Ectodermal cell (in vitro differentiated cells): Measurements from ENCODE around the gene RFX7.

Experiments
- H3K27ac ChIP-seq: 2 replicates; pipeline ENCODE4 v1.7.0; 2013; ENCODE audit warnings: mild to moderate bottlenecking, low read depth, low read length; ENCODE audit not compliant: insufficient read depth, poor library complexity, severe bottlenecking
- H3K27me3 ChIP-seq: 2 replicates; pipeline ENCODE4 v1.7.0; 2013; ENCODE audit warnings: mild to moderate bottlenecking, low read length; ENCODE audit not compliant: insufficient read depth, control insufficient read depth, poor library complexity, severe bottlenecking
- H3K36me3 ChIP-seq: one replicate; pipeline ENCODE4 v1.7.0; 2013; ENCODE audit warnings: low read length; ENCODE audit not compliant: control insufficient read depth, insufficient read depth
- H3K4me1 ChIP-seq: one replicate; pipeline ENCODE4 v1.7.0; 2013; ENCODE audit warnings: low read length; ENCODE audit not compliant: control insufficient read depth, insufficient read depth
- H3K4me3 ChIP-seq: 2 replicates; pipeline ENCODE4 v1.7.0; 2013; ENCODE audit warnings: low read depth, low read length, control low read depth; ENCODE audit not compliant: insufficient read depth
- H3K9me3 ChIP-seq: 2 replicates; pipeline ENCODE4 v1.7.0; 2013; ENCODE audit warnings: mild to moderate bottlenecking, low read length, moderate library complexity; ENCODE audit not compliant: control insufficient read depth
- WGBS, 2 experiments: methylation state at CpG; one replicate each; pipeline ENCODE4 v1.1.7; 2013; ENCODE audit warnings: missing lambda C conversion rate in 2 of 2; 5-methylcytosine and 5-hydroxymethylcytosine counted together

Gene RFX7

DNA sequence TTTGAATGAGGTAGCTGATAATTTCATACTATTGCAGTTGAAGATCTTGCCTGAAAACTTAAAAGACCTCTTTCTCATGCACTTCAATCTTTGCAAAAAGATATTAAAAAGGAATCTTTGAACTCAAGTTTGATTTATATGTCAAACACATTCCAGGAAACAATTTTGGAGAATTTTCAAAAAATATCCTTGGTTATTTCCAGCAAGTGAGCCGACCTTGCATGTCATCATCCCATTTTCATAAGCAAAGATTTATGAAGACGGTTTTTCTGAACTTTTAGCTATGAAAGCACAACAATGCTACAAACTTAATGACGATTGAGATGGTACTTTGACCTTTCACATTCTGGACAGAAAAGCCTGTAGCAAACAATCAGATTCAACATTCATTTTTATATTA lies 95.6 kb downstream of the RFX7 start:
- Histone ChIP-seq H3K9me3 (no peaks in the 10 kb centered on the region), H3K4me3 (no peak overlapping the region), H3K36me3 (no peaks in the 10 kb centered on the region), H3K27ac (no peak overlapping the region), H3K27me3 (no peaks in the 10 kb centered on the region), H3K4me1 (no peaks in the 10 kb centered on the region)
- WGBS, 2 experiments: 93 to 96% methylated on average over 3 of the region's 3 CpGs

DNA sequence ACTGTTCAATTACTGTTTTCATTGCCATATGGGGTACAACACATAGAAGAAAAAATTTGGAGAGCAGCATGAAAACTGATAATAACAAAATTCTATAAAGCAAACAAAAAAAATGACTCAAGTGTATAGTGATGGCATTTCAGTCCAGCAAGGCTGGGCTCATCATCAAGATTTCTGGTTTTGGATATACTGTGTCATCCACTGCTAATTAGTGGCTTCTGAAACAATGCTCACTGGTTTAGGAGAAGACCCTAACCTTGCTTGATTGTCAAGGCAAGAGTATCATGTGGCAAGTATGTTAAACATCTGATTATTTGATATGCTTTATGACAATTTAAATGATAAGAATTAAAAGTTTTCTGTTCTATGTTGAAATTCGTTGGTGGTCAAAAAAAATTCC lies 96.9 kb downstream of the RFX7 start:
- no peak overlapping the region for H3K27ac ChIP-seq

DNA sequence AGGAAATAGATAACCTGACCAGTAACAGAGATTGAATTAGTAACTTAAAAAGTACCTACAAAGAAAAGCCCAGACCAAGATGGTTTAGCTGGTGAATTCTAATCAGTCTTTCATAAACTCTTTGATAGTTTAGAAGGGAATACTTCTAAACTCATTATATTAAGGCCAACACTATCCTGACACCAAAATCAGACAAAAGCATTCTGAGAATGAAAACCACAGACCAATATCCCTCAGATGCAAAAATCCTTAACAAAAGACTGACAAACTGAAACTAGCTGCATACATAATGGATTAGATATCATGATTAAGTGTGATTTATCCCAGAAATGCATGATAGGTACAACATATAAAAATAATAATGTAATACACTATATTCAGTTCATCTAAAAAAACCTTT lies 115.6 kb downstream of the RFX7 start:
- Histone ChIP-seq H3K27me3 (no peaks in the 10 kb centered on the region), H3K27ac (no peak overlapping the region), H3K4me1 (no peaks in the 10 kb centered on the region), H3K36me3 (peaks cover 20% of the 10 kb centered on the region), H3K4me3 (no peak overlapping the region), H3K9me3 (no peaks in the 10 kb centered on the region)

More for the DNA sequence above, 96.9 kb downstream of the RFX7 start:
- Histone ChIP-seq H3K27me3 (no peaks in the 10 kb centered on the region), H3K4me3 (no peak overlapping the region), H3K4me1 (no peaks in the 10 kb centered on the region), H3K9me3 (no peaks in the 10 kb centered on the region), H3K36me3 (peaks cover 10% of the 10 kb centered on the region)
- WGBS, 2 experiments: no CpG with 5 or more reads among the region's 1 CpG

DNA sequence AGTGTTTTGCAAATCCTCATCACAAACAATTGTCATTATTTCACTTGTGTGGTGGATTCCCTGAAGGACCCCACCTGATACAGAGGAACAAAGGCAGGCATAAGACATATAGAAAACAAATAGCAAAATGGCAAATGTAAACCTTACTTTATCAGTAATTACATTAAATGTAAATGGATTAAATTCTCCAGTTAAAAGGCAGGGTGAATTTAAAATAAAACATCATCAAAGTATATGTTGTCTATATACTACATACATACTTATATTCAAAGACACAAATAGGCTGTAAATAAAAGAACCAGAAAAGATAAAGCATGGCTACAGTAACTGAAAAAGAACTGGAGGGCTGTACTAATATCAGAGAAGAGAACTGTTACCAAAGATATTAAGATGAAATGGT lies 117.3 kb downstream of the RFX7 start:
- no peaks in the 10 kb centered on the region for H3K9me3 ChIP-seq
- no peaks in the 10 kb centered on the region for H3K4me1 ChIP-seq
- H3K27ac ChIP-seq: no peak overlapping the region
- no peak overlapping the region for H3K4me3 ChIP-seq
- peaks cover 20% of the 10 kb centered on the region for H3K36me3 ChIP-seq
- no peaks in the 10 kb centered on the region for H3K27me3 ChIP-seq

DNA sequence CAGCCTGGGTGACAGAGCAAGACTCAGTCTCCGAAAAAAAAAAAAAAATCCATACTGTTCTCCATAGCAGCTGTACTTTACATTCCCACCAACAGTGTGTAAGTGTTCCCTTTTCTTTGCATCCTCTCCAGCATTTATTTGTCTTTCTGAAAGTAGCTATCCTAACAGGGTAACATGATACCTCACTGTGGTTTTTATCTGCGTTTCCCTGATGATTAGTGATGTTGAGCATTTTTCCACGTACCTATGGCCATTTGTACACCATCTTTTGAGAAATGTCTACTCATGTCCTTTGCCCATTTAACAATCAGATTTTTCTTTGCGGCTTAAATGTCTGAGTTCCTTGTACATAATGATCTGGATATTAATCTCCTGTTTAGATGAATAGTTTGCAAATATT lies 119.3 kb downstream of the RFX7 start:
- Histone ChIP-seq H3K27me3 (no peaks in the 10 kb centered on the region), H3K4me3 (no peak overlapping the region), H3K4me1 (no peaks in the 10 kb centered on the region), H3K36me3 (peaks cover 8% of the 10 kb centered on the region), H3K27ac (no peak overlapping the region), H3K9me3 (peaks cover 3% of the 10 kb centered on the region)
- WGBS, 2 experiments: 86% methylated on average over 3 to 4 of the region's 4 CpGs

DNA sequence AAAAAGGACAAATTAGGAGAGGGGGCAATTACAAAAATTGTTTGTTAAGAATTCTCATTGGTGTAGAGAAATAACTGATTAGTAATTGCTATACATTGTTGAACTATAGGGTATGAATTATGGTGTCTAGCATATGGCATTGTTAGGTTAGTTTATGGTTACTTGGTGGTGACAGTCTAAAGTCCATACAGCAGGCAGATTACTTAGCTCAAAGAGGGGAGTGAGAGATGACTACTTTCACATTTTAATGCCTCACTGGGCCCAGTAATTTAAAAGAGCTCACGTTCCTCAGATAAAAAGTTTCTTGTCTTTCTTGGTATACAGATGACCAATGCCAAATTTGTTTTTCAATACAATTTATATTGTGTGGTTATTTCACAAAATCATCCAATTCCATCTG lies 137.8 kb downstream of the RFX7 start:
- WGBS, 2 experiments: 90% methylated on average over 1 of the region's 1 CpG; no CpG with 5 or more reads in 1 of the 2 experiments
- H3K27me3 ChIP-seq: no peaks in the 10 kb centered on the region
- H3K4me1 ChIP-seq: no peaks in the 10 kb centered on the region
- H3K27ac ChIP-seq: no peak overlapping the region
- H3K36me3 ChIP-seq: peaks cover 7% of the 10 kb centered on the region
- no peak overlapping the region for H3K4me3 ChIP-seq
- no peaks in the 10 kb centered on the region for H3K9me3 ChIP-seq

DNA sequence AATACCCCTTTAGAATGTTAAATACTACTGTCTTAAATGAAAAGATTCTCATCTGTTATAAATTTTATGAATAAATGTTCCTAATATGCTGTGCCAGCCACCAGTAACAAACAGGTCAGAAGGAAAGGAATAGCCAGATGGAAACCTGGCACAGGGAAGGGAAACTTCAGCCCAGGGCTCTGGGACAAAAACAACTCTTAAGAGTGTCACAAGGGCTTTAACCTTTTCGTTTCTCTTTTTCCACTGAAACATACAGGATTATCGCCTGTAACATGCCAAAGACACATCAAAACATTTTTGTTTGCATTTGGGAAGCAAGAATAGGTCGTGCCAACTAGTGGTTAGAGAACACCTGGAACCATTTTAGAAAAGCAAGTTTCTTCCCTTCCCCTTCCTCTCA lies 141.2 kb downstream of the RFX7 start:
- no peak overlapping the region for H3K27ac ChIP-seq
- 95 to 96% methylated on average over 3 of the region's 3 CpGs for WGBS, 2 experiments
- H3K36me3 ChIP-seq: peaks cover 12% of the 10 kb centered on the region
- no peaks in the 10 kb centered on the region for H3K4me1 ChIP-seq
- no peak overlapping the region for H3K4me3 ChIP-seq
- H3K27me3 ChIP-seq: no peaks in the 10 kb centered on the region
- H3K9me3 ChIP-seq: no peaks in the 10 kb centered on the region

DNA sequence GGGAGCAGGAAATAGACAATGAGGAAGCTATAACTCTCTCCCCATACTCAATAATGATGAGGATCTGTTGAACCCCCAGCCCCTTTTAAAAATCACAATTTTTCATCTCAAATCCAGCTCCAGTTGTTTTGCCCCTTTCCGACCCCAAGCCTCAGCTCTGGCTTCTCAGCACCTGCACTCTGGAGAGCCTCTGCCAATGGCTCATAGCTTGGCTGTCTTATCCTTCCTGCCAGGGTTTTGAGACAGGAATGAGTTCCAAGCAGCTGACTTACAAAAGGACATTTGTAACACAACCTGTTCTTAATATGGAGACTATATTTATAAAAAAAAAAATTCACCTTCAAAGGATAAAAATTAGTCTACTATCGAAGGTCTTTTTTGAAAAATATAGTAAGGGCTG lies 144.4 kb downstream of the RFX7 start:
- H3K36me3 ChIP-seq: peaks cover 40% of the 10 kb centered on the region
- H3K9me3 ChIP-seq: no peaks in the 10 kb centered on the region
- WGBS, 2 experiments: 91 to 94% methylated on average over 2 of the region's 2 CpGs
- H3K4me3 ChIP-seq: no peak overlapping the region
- H3K4me1 ChIP-seq: no peaks in the 10 kb centered on the region
- no peaks in the 10 kb centered on the region for H3K27me3 ChIP-seq
- no peak overlapping the region for H3K27ac ChIP-seq

DNA sequence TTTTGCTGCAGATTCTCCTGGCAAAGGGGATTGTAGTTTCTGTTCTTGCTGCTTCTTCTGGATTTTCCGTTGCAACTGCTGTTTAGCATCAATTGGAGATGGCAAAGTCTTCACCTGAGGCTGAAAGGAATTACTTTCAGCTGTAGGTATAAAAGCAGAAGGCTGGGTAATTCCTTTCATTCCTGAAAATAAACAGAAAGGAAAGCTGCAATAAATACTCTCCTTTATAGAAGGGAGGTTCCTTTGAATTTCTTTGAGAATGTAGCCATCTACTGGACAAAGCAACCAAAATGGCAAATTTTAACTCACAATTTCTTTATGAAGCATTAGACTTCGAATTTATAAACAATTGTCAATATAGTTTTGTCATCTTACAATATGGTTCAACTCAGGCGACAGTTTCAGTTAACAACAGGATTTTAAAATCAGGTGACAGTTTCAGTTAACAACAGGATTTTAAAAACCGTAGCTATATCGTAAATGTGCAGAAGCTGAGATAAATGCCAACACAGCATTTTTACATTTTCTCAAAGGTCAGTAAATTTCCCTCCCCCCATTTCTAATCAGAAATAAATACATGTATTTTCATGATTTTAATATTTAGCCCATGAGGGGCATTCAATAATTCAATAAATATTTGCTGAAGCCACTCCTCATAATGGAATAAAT lies 145.3 kb downstream of the RFX7 start:
- Histone ChIP-seq H3K4me1 (no peaks in the 10 kb centered on the region), H3K27ac (no peak overlapping the region), H3K9me3 (no peaks in the 10 kb centered on the region), H3K4me3 (no peak overlapping the region), H3K27me3 (no peaks in the 10 kb centered on the region), H3K36me3 (peaks cover 50% of the 10 kb centered on the region)
- 96 to 97% methylated on average over 5 of the region's 5 CpGs for WGBS, 2 experiments

DNA sequence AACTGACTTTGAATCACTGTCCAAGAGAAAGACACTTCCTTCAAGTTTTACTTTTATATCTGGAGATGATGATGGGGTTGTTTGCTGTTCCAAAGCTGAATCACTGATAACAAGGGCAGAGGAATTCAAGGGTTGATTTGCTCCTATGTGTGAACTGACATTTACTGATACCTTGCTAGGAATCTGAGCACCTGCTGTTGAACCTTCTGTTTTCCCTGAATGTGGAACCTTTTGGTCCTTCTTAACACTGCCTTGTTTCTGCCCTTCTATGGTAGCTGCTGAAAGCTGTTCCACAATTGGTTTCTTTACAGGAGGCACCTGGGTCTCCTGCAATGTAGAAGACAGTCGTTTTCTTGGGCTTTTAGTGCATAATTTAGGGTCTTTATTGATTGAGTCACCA lies 148.3 kb downstream of the RFX7 start:
- no peak overlapping the region for H3K4me3 ChIP-seq
- H3K4me1 ChIP-seq: no peaks in the 10 kb centered on the region
- peaks cover 46% of the 10 kb centered on the region for H3K36me3 ChIP-seq
- WGBS, 2 experiments: 87 to 92% methylated on average over 1 of the region's 1 CpG
- H3K9me3 ChIP-seq: no peaks in the 10 kb centered on the region
- H3K27ac ChIP-seq: no peak overlapping the region
- H3K27me3 ChIP-seq: no peaks in the 10 kb centered on the region

DNA sequence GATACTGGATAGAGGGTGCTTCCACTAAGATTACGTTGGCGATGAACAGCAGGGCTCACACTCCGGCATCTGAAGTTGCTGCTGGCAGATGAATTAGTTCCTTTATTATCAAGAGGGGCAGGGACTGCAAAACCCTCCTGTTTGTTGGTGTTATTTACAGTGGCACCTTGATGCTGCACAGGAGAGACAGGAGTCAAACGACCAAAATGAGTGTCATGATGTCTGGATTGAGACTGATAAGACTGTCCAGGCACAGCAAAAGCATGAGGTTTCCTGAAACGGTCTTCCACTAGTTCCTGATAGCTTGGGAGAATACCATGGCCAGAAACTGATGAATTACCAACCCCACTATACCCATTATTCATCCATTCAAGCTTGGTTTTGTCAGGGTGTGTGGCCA lies 149.5 kb downstream of the RFX7 start:
- Histone ChIP-seq H3K4me1 (no peaks in the 10 kb centered on the region), H3K27ac (no peak overlapping the region), H3K9me3 (no peaks in the 10 kb centered on the region), H3K27me3 (no peaks in the 10 kb centered on the region), H3K36me3 (peaks cover 46% of the 10 kb centered on the region), H3K4me3 (no peak overlapping the region)
- WGBS, 2 experiments: 96 to 97% methylated on average over 5 of the region's 5 CpGs
